HCT116 (cell line): ENCODE results near the gene SKIC8. TPM values are rescaled to one million over a fixed set of nuclear protein-coding genes. Genes with fewer than 3 reads are reported as not detected.

Source experiments
- ATAC-seq: fragments of 200-7000 bp; cut with Tn5 transposase; 2 replicates; pipeline ENCODE4 v1.9.1; 2020; ENCODE audit warnings: mild to moderate bottlenecking, moderate library complexity
- BruUV-seq: library from RNA; stranded (reverse); fragments of 400-500 nt; replicated peaks from 2 replicates; lab custom pipeline; 2021; lab: Mats Ljungman, UMichigan
- CTCF ChIA-PET: fragments of 300-600 bp; sonication (Branson Sonifier 250); formaldehyde crosslinking; loops from one replicate; lab custom pipeline; 2021; ENCODE audit warnings: antibody characterized with exemption; lab: Charles Lee
- POLR2A ChIA-PET: fragments of 300-600, 350-600 bp; sonication (Branson Sonifier 250); formaldehyde crosslinking; loops from one replicate; lab custom pipeline; 2021; ENCODE audit warnings: antibody characterized with exemption; lab: Charles Lee
- RAD21 ChIA-PET, 2 experiments: fragments of 300-600 bp; sonication (Branson Sonifier 250); formaldehyde crosslinking; loops; one replicate each; lab custom pipeline; 2023; ENCODE audit warnings: low total read pairs in 2 of 2; ENCODE audit not compliant: uncharacterized antibody in 2 of 2, unreplicated experiment in 2 of 2, low non-redundant PET in 1 of 2; lab: Charles Lee
- DNase-seq: peaks from one replicate; pipeline ENCODE4 v3.0.0-alpha.2; 2010; ENCODE audit warnings: low read depth, low spot score
- H2AFZ ChIP-seq: fragments of 200-600 bp; shearing (Covaris generic), sonication (generic); 2 replicates; pipeline ENCODE4 v1.6.1; 2017; ENCODE audit warnings: low read depth, mixed run types, mixed read lengths, antibody characterized with exemption, low read length; ENCODE audit not compliant: poor library complexity, severe bottlenecking
- H3K27ac ChIP-seq: 2 replicates; pipeline ENCODE4 v1.5.1; 2012; ENCODE audit warnings: low read depth, low read length
- H3K27me3 ChIP-seq: fragments of 200-600 bp; sonication (generic); 2 replicates; pipeline ENCODE4 v1.6.1; 2016; ENCODE audit warnings: mixed run types, low read length, mixed read lengths; ENCODE audit not compliant: insufficient read depth
- H3K36me3 ChIP-seq, 2 experiments: fragments of 200-500 bp in 1 of 2; fragments of 200-600 bp in 1 of 2; sonication (Bioruptor generic) in 1 of 2; sonication (generic) in 1 of 2; 2 replicates each; pipeline versions ENCODE4 v1.5.1 to v1.6.1; 2014 to 2016; ENCODE audit warnings: low read length in 2 of 2, inconsistent platforms in 1 of 2, mixed read lengths in 1 of 2, mixed run types in 1 of 2; ENCODE audit not compliant: insufficient read depth in 2 of 2, control insufficient read depth in 1 of 2
- H3K4me1 ChIP-seq, 2 experiments: fragments of 200-600 bp in 1 of 2; sonication (generic) in 1 of 2; 2 replicates each; pipeline versions ENCODE4 v1.5.1 to v1.6.1; 2012 to 2017; ENCODE audit warnings: low read length in 2 of 2, inconsistent platforms in 1 of 2, mild to moderate bottlenecking in 1 of 2, mixed read lengths in 1 of 2, mixed run types in 1 of 2, moderate library complexity in 1 of 2; ENCODE audit not compliant: insufficient read depth in 2 of 2, control insufficient read depth in 1 of 2
- H3K4me2 ChIP-seq: fragments of 200-600 bp; sonication (generic); 2 replicates; pipeline ENCODE4 v1.6.1; 2017; ENCODE audit warnings: mixed run types, low read length, mixed read lengths
- H3K4me3 ChIP-seq, 2 experiments: fragments of 200-600 bp in 1 of 2; sonication (generic) in 1 of 2; replicated peaks in 1 of 2; 2 replicates each; pipeline ENCODE4 v1.5.1; 2011 to 2016; ENCODE audit warnings: low read length in 2 of 2, control low read depth in 1 of 2, low read depth in 1 of 2, mild to moderate bottlenecking in 1 of 2, mixed read lengths in 1 of 2, mixed run types in 1 of 2
- H3K79me2 ChIP-seq: fragments of 200-600 bp; sonication (generic); 2 replicates; pipeline ENCODE4 v1.6.1; 2017; ENCODE audit warnings: mild to moderate bottlenecking, mixed run types, low read length, moderate library complexity, mixed read lengths; ENCODE audit not compliant: insufficient read depth
- H3K9ac ChIP-seq: fragments of 200-600 bp; sonication (generic); 2 replicates; pipeline ENCODE4 v1.6.1; 2016; ENCODE audit warnings: low read length, mixed read lengths
- H3K9me2 ChIP-seq: fragments of 200-600 bp; sonication (generic), shearing (Covaris generic); 2 replicates; pipeline ENCODE4 v1.6.1; 2017; ENCODE audit warnings: mixed run types, mild to moderate bottlenecking, moderate library complexity; ENCODE audit not compliant: insufficient read depth
- H3K9me3 ChIP-seq, 2 experiments: fragments of 200-500 bp in 1 of 2; fragments of 200-600 bp in 1 of 2; sonication (Bioruptor generic) in 1 of 2; sonication (generic) in 1 of 2; 2 replicates each; pipeline ENCODE4 v1.6.1; 2014 to 2017; ENCODE audit warnings: low read length in 2 of 2, mixed read lengths in 2 of 2, inconsistent platforms in 1 of 2, low read depth in 1 of 2, mild to moderate bottlenecking in 1 of 2, mixed run types in 1 of 2, moderate library complexity in 1 of 2; ENCODE audit not compliant: control insufficient read depth in 1 of 2, insufficient read depth in 1 of 2
- H4K20me1 ChIP-seq: fragments of 200-600 bp; sonication (generic), shearing (Covaris generic); 2 replicates; pipeline ENCODE4 v1.6.1; 2017; ENCODE audit warnings: mixed run types, mild to moderate bottlenecking, moderate library complexity; ENCODE audit not compliant: insufficient read depth
- CEBPB ChIP-seq: IDR thresholded peaks from 2 replicates; pipeline ENCODE4 v1.6.1; 2012; ENCODE audit warnings: low read depth
- ELF1 ChIP-seq: IDR thresholded peaks from 2 replicates; pipeline ENCODE4 v1.6.1; 2012; ENCODE audit warnings: low read depth, borderline replicate concordance
- FOSL1 ChIP-seq: IDR thresholded peaks from 2 replicates; pipeline ENCODE4 v1.6.1; 2012; ENCODE audit warnings: low read depth
- JUND ChIP-seq: IDR thresholded peaks from 2 replicates; pipeline ENCODE4 v1.6.1; 2012
- POLR2AphosphoS5 ChIP-seq: IDR thresholded peaks from 2 replicates; pipeline ENCODE4 v1.6.1; 2011; ENCODE audit warnings: mild to moderate bottlenecking, low read depth, low read length, moderate library complexity
- RAD21 ChIP-seq: IDR thresholded peaks from 2 replicates; pipeline ENCODE4 v1.6.1; 2012; ENCODE audit warnings: low read depth, mild to moderate bottlenecking
- REST ChIP-seq: IDR thresholded peaks from 2 replicates; pipeline ENCODE4 v1.6.1; 2012; ENCODE audit warnings: low read depth
- SIN3A ChIP-seq: IDR thresholded peaks from 2 replicates; pipeline ENCODE4 v1.6.1; 2012; ENCODE audit warnings: low read depth
- SP1 ChIP-seq: IDR thresholded peaks from 2 replicates; pipeline ENCODE4 v1.6.1; 2012; ENCODE audit warnings: low read depth
- SRF ChIP-seq: IDR thresholded peaks from 2 replicates; pipeline ENCODE4 v1.6.1; 2012; ENCODE audit warnings: low read depth
- TCF7L2 ChIP-seq: IDR thresholded peaks from 2 replicates; pipeline ENCODE4 v1.7.0; 2011; ENCODE audit warnings: borderline replicate concordance, inconsistent platforms; ENCODE audit not compliant: insufficient read depth, insufficient read length; ENCODE audit errors: extremely low read depth
- ZFX ChIP-seq: fragments of 450-650 bp; IDR thresholded peaks from 2 replicates; pipeline ENCODE4 v1.6.1; 2017
- ZNF274 ChIP-seq: fragments of 200-500 bp; sonication (Bioruptor generic); IDR thresholded peaks from 2 replicates; pipeline ENCODE4 v1.6.1; 2014; ENCODE audit warnings: mild to moderate bottlenecking, low read depth, low read length, inconsistent platforms
- intact Hi-C: fragments of 100-400 bp; cut with micrococcal nuclease; formaldehyde crosslinking; loops from 2 replicates; pipeline ENCODE4 v1.10.0; 2022
- total RNA-seq: library from RNA; stranded (reverse); gene quantifications from one replicate; pipeline ENCODE4 v1.2.1, GENCODE V29; 2021; ENCODE audit not compliant: unreplicated experiment
- TF ChIP-seq, protein P1 (sequence below): IDR thresholded peaks from 2 replicates; pipeline ENCODE4 v1.6.1; 2012

SKIC8 gene
- total RNA-seq, 1 experiment from 2014 or later: 57.1 TPM

DNA sequence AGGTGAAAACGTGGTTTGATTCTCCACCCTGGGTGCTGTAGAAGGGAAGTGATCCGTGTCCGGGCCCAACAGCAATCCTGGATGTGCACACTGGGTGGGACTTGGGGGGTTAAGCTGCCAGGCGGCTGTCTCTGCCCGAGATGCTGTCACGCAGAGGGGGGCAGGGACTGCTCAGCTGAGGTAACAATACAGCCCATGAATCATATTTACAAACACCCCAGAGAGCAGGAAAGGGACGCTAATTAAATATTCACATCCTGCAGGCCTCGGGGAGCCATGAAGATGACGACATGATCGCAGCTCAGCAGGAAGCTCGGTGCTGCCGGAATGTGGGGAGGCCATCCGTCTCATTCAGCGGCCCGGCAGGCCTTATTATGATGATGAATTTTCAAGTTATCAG is 22.8 kb upstream of the SKIC8 start:
- intact Hi-C loops: no loop called here
- DNase-seq: no peak
- RAD21 ChIA-PET: no interaction called here
- POLR2A ChIA-PET: no interaction called here
- Histone ChIP-seq H4K20me1 (no peaks in the 10 kb centered on the region), H2AFZ (no peak overlapping the region), H3K79me2 (no peaks in the 10 kb centered on the region), H3K4me3 (no peak overlapping the region), H3K4me2 (no peak overlapping the region), H3K9ac (no peak overlapping the region), H3K4me1 (peaks cover 0 to 2% of the 10 kb centered on the region in 2 experiments; a peak in 1 of 4 replicates), H3K9me3 (no peaks in the 10 kb centered on the region), H3K27me3 (no peaks in the 10 kb centered on the region), H3K9me2 (no peaks in the 10 kb centered on the region), H3K36me3 (no peaks in the 10 kb centered on the region), H3K27ac (no peak overlapping the region)
- no peak for TF ChIP-seq REST
- TF ChIP-seq SIN3A: no peak
- no peak for TF ChIP-seq JUND
- no peak for ATAC-seq
- CTCF ChIA-PET: no interaction called here
- BruUV-seq: no TSS peak

DNA sequence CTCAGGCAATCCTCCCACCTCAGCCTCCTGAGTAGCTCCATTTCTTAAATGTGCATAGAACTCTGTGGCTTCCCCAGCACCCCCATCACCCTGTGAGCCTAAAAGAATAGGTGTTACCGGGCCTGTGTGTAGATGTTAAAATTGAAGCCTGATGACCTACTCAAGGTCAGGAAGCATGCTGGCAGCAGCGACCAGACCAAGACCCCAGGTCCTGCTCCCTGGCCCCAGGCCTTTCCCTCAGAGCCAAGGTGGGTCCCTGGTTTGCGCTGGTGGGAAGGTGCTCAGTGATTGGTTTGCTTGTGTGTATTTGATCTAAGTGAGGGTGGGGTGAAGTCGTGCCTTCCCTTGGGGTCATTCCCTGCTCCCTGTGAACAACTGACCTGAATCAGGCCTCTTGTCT is 22.4 kb upstream of the SKIC8 start:
- H3K27ac ChIP-seq: no peak overlapping the region
- TF ChIP-seq TCF7L2: no peak
- TF ChIP-seq RAD21: no peak
- TF ChIP-seq SP1: no peak
- TF ChIP-seq ELF1: no peak
- no peak for TF ChIP-seq ZNF274
- TF ChIP-seq, protein P1, sequence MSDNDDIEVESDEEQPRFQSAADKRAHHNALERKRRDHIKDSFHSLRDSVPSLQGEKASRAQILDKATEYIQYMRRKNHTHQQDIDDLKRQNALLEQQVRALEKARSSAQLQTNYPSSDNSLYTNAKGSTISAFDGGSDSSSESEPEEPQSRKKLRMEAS: no peak
- TF ChIP-seq JUND: no peak
- no peak for TF ChIP-seq POLR2AphosphoS5
- TF ChIP-seq CEBPB: no peak
- no peak for TF ChIP-seq FOSL1
- no peak for TF ChIP-seq ZFX
- TF ChIP-seq SRF: no peak
- TF ChIP-seq, all 23 proteins: peak for 0
- ATAC-seq: no peak
- BruUV-seq: no TSS peak
- Histone ChIP-seq H3K79me2 (no peaks in the 10 kb centered on the region), H3K9ac (no peak overlapping the region), H3K4me1 (peaks cover 0 to 6% of the 10 kb centered on the region in 2 experiments; a peak in 2 of 4 replicates), H3K4me3 (no peak overlapping the region), H2AFZ (no peak overlapping the region), H4K20me1 (no peaks in the 10 kb centered on the region), H3K9me3 (no peaks in the 10 kb centered on the region), H3K4me2 (no peak overlapping the region), H3K27me3 (no peaks in the 10 kb centered on the region), H3K36me3 (no peaks in the 10 kb centered on the region), H3K9me2 (no peaks in the 10 kb centered on the region)
- CTCF ChIA-PET: no interaction called here
- POLR2A ChIA-PET: no interaction called here
- RAD21 ChIA-PET: no interaction called here
- DNase-seq: no peak
- intact Hi-C loops: no loop called here
